ENCODE measurements around the gene EXOC6B.

- no peak for TF ChIP-seq CTCF (IDR thresholded peaks at IDR 0.05)
- no peak for TF ChIP-seq POLR2A (IDR thresholded peaks at IDR 0.05)
These were observed 287.3 kb downstream of the EXOC6B start for GRCh38 chr2:72538486-72538885.

Measured in body of pancreas (tissue), 4 donors.